Dermis lymphatic vessel endothelial cell (primary cell): ENCODE measurements around the gene PMPCA. TPM values are rescaled to one million over a fixed set of nuclear protein-coding genes. Genes with fewer than 3 reads are reported as not detected.

ENCODE experiments used
- total RNA-seq: library from RNA; depleted of rRNA; stranded (reverse); fragments of >200 nt; gene quantifications from 2 replicates; pipeline ENCODE4 v1.2.1, GENCODE V29; 2014

PMPCA gene, protein sequence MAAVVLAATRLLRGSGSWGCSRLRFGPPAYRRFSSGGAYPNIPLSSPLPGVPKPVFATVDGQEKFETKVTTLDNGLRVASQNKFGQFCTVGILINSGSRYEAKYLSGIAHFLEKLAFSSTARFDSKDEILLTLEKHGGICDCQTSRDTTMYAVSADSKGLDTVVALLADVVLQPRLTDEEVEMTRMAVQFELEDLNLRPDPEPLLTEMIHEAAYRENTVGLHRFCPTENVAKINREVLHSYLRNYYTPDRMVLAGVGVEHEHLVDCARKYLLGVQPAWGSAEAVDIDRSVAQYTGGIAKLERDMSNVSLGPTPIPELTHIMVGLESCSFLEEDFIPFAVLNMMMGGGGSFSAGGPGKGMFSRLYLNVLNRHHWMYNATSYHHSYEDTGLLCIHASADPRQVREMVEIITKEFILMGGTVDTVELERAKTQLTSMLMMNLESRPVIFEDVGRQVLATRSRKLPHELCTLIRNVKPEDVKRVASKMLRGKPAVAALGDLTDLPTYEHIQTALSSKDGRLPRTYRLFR
- 33.1 and 38.8 TPM in 2 replicates for total RNA-seq

DNA sequence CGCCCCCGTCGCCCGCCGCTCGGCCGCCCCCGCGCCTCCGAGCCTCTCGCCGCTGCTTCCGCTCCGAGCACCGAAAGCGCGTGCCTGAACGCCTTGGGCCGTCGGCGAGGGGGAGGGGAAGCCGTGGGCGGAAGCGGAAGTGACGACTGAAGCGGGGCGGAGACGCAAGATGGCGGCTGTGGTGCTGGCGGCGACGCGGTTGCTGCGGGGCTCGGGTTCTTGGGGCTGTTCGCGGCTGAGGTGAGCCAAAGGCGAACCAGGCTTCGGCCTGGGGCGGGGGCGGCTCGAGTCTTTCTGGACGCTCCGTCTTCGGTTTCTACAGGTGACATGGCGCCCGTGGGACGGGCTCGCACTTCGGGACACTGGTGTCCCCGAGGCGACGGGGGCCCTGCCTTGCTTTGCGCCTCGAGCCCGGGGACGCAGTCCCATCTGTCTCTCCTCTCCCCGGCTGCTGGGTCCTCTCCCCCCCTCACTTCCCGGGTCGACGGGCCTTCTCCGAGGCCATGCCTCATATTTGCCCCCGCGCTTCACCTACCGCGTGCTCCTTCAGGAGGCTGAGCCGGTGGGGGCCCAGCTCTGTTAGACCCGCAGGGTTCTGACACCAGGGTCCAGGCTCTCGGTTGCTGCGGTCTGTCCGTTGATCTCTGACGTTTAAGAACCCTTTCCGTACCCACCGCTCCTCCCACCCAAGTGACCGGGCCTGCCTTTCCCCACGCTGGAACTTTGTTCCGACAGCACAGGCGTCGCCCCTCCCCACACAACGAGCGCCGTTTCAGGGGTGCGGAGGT lies at the start of gene PMPCA, which contains the start of gene ENTR1:
Gene PMPCA (plus strand): TSS at position 159 of the 788 bp plus-strand sequence. CDS start 11 bp downstream, at position 170.
Gene ENTR1 (minus strand): TSS at position 115 of the 788 bp plus-strand sequence. CDS start 217 bp downstream, outside the sequence.

DNA sequence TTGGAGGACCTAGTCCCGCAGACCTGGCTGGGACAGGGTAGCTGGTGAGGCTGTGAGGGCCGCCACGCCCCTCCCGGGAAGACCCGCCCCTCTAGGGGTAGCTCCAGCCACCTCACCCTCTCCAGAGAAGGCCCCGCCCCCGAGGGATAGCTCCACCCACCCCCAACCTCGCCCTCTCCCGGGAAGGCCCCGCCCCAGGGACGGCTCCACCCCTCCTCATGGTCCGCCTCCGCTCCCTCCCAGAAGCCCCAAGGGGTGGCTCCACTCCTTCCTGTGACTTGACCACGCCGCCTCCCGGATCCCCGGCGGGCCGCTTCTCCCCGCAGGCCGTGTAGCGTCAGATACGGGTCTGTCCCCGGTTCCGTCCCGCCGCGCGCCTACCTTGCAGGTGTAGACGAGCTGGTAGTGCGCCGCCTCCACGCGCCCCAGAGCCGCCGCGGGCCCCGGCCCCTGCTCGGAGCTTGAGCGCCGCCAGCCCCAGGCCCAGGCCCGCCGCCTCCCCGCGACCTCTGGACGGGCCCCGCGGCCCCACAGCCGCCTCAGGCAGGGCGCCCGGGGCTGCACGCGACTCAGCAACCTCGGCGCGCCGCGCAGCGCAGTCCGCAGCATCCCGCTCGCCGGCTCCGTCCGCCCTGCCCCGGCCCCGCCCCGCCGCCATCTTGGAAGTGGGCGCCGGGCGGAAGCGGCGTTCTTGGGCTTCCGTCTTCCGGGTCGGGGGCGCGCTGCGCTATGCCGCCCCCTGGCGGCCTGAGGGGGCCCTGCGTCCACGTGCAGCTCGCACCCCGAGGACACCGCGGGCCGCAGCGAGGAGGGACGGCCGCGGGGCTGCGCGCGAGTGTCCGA lies 47.1 kb upstream of the PMPCA start, which contains the start of gene DNLZ:
Gene DNLZ (minus strand): TSS at position 639 of the 843 bp plus-strand sequence. CDS start 30 bp downstream, at position 609.

DNA sequence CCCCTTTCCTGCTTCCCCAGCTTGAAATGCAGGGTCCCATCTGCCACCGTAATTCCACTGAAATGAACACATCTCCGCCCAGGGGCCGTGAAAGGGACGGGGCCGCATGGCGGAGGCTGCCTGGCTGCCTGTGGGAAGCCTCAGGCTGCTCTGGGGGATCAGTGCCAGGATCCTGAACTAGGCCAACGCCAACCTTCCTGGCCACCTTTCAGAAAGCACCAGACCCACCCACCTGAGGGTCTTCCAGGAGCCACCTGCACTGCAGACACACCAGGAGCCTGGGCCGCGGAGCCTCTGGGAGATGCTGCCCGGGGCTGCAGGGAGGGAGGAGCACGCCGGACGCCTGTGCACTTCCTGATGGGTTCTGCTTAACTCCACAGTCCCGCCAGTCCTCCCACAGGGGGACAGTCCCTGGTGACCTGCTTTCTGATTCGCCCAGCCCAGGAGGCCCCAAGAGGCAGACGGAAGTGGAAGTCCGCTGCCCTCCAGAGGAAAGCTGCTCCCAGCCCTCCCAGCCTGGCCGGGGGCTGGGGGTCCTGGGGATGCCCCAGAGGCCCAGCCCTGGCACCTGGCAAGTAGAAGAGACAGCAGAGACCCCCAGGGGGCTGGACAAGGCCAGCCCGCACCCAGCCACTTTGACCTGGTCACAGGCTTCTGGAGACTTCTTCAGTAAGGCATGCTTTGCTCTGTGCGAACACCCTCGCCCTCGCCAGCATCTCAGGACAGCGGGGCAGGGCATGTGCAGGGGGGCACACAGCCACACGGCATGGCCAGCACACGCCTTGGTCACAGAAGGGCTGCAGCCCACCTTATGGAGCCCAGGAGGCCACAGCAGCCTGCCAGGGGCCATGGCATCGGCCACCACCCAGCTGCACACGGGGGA lies 36.9 kb upstream of the PMPCA start, which contains the start of gene CARD9:
Gene CARD9 (minus strand): TSS at position 370 of the 883 bp plus-strand sequence. CDS start 1,591 bp downstream, outside the sequence.

DNA sequence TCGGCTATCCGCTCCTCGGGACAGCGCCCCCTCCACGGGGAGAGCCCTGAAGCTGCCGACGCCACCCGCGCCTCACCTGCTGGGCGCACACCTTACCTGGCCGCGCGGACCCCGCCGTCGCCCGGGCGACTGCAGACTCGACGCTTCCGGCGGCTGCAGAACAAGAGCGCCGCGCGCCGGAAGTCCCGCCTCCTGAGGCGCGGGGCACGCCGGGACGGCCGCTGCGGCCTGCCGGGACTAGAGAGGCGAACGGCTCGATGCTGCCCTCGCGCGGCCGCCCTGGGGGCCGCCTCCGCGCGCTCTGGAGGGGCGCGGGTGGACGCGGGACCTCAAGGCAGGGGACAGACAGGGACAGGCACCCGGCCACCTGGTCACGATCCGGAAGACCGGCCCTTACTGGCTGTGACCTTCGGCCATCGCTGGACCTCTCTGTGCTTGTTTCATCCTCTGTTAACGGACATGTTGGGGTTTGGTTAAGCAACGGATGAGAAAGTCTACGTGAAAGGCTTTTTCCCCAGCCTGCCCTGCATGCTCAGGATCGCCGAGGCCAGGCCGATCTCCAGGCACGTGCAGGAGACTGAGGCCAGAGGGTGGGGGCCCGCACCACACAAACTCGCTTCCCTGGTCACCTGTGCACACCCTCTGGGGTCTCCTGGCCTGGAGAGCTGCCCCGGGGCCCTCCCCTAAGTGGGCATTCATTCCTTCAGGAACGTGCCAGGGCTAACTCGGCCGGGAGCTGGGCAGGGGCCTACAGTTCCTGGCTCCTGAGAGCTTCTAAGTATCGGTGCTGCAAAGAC lies 10.2 kb upstream of the PMPCA start, which contains the start of gene SNAPC4:
Gene SNAPC4 (minus strand): TSS at position 133 of the 797 bp plus-strand sequence. CDS start 1,742 bp downstream, outside the sequence.

DNA sequence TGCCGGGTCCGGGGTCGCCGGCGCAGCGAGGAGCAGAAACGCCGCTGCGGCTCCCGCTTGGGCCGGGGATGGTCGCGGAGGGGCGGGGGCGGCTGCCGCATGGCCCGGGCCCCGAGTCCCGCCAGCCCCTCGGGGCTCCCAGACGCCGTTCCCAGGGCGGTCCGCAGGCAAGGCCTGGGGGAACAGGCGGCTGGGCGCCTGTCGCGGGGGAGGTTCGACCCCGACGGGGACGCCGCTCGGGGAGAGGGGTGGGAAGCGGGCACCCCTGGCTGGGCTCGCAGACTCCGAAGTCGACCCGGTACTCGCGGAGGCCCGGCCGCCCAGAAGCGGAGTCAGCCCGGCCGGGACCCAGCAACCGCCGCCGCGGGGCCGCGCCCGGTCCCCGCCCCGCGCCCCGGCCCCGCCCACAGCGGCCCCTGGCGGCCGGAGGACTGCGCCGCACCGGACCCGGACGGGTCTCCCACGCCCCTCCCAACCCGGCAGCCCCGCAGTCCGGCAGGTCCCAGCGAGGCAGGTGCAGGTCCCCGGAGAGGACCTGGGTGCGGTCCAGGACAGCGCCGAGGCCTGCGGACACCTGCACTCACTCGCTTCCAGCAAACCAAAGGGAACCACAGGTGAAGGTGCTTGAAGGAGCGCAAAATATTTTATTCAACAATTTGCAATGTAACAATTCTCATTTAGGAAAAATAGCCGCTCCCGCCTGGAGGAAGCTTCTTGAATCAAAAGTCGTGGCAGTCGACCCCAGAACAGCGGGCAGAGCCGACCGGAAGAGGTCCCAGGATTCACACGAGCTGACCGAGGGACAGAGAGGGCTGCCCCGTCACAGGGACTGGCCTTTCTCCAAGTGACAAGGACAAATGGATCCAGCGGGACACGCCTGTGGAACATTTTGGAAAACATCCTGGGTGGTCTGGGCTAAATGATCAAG lies 29.3 kb downstream of the PMPCA start, which contains the start of gene INPP5E:
Gene INPP5E (minus strand): TSS at position 365 of the 928 bp plus-strand sequence. CDS start 426 bp downstream, outside the sequence.

Other genes starting within 250 kb of the PMPCA start
- not detected in 2 replicates for gene LHX3, start 205.5 kb upstream of the PMPCA start, total RNA-seq
- 5.3 and 5.9 TPM in 2 replicates for gene QSOX2, start 164.8 kb upstream of the PMPCA start, total RNA-seq
- gene CCDC187, start 106.6 kb upstream of the PMPCA start, total RNA-seq = not detected in 2 replicates
- gene GPSM1, start 83.1 kb upstream of the PMPCA start, total RNA-seq = 13.8 and 19.9 TPM in 2 replicates
- gene DNLZ, start 46.9 kb upstream of the PMPCA start, total RNA-seq = 10.0 and 11.8 TPM in 2 replicates
- 0.09 and 0.43 TPM in 2 replicates for gene CARD9, start 37.0 kb upstream of the PMPCA start, total RNA-seq
- 2.9 and 5.8 TPM in 2 replicates for gene SNAPC4, start 10.5 kb upstream of the PMPCA start, total RNA-seq
- gene ENTR1, start within 50 bp of the PMPCA start, total RNA-seq = 21.9 and 22.3 TPM in 2 replicates
- 3.3 and 3.5 TPM in 2 replicates for gene INPP5E, start 29.2 kb downstream of the PMPCA start, total RNA-seq
- gene SEC16A, start 72.4 kb downstream of the PMPCA start, total RNA-seq = 13.2 and 15.3 TPM in 2 replicates
- gene NOTCH1, start 135.4 kb downstream of the PMPCA start, total RNA-seq = 66.1 and 122 TPM in 2 replicates